Psoas muscle (tissue), 8 donors: ENCODE measurements around the gene LCNL1. TPM values are rescaled to one million over a fixed set of nuclear protein-coding genes. Genes with fewer than 3 reads are reported as not detected.
A peak's percentile ranks its signal among the peaks of the same experiment; 100 is the strongest.

Source experiments
- ATAC-seq, 4 donors: fragments of 200-7000 bp; cut with Tn5 transposase; one replicate each; pipeline ENCODE4 v1.9.1; 2020; ENCODE audit warnings: moderate library complexity in 3 of 4, mild to moderate bottlenecking in 2 of 4
- DNase-seq, 2 donors: peaks; one replicate each; pipeline ENCODE4 v3.0.0-alpha.2; 2020
- H3K27ac ChIP-seq: fragments of 200-600 bp; one replicate; pipeline ENCODE4 v1.8.0; 2022
- H3K27me3 ChIP-seq, 3 donors: fragments of 200-600 bp in 1 of 3; one replicate each; pipeline versions ENCODE4 v1.6.1 to v1.8.0; 2013 to 2022; ENCODE audit warnings: low read length in 2 of 3, mild to moderate bottlenecking in 2 of 3, moderate library complexity in 1 of 3; ENCODE audit not compliant: insufficient read depth in 3 of 3
- H3K36me3 ChIP-seq, 2 donors: fragments of 200-600 bp in 1 of 2; one replicate each; pipeline versions ENCODE4 v1.6.1 to v1.8.0; 2013 to 2022; ENCODE audit warnings: low read depth in 1 of 2, mild to moderate bottlenecking in 1 of 2, moderate library complexity in 1 of 2; ENCODE audit not compliant: insufficient read depth in 1 of 2
- H3K4me1 ChIP-seq: fragments of 200-600 bp; one replicate; pipeline ENCODE4 v1.8.0; 2022
- H3K4me3 ChIP-seq: fragments of 200-600 bp; one replicate; pipeline ENCODE4 v1.8.0; 2022; ENCODE audit warnings: mild to moderate bottlenecking
- H3K9me3 ChIP-seq: fragments of 200-600 bp; one replicate; pipeline ENCODE4 v1.8.0; 2022
- WGBS, 3 donors: extraction: QIAGEN DNeasy Blood & Tissue Kit; methylation state at CpG; one replicate each; pipeline versions ENCODE4 v1.1.6 to v1.1.7; 2013; 5-methylcytosine and 5-hydroxymethylcytosine counted together
- intact Hi-C, 2 donors: fragments of 100-400 bp; cut with DNase I; formaldehyde crosslinking; loops; one replicate each; pipeline versions ENCODE4 v1.11.0 to v1.14.2; 2022
- polyA plus RNA-seq, 3 donors: library from polyadenylated mRNA; stranded (reverse); fragments of 200-250 nt; gene quantifications; one replicate each; pipeline ENCODE4 v1.2.3, GENCODE V29; 2013
- total RNA-seq, 4 donors: library from RNA; stranded (reverse); fragmentation: NEBNext Ultra II Directional in 2 of 4; extraction: Animal tissue kit (Norgen Biotek cat#: 25700) in 2 of 4; gene quantifications; one replicate each; pipeline versions ENCODE4 v1.2.1 to v1.2.4, GENCODE V29; 2021 to 2023
- TF ChIP-seq, protein P1 (sequence below): fragments of 200-600 bp; IDR thresholded peaks from one replicate; pipeline ENCODE4 v1.8.0; 2022; ENCODE audit warnings: antibody characterized with exemption
- donor health status: healthy with polysubstance abuse.
- donor health status: DM: no; HTN: no; CAD: no; lungs with moderate emphysema.
- donor health status: Bipolar disorder and iron deficiency.
- donor health status: healthy.
- donor health status: DM: yes; HTN: yes; CAD: no.
- donor health status: DM: no; HTN: no; CAD: no.
- donor health status: DM: no; HTN: no; CAD: no.
- donor health status: DM: yes; HTN: yes; CAD: no.

The LCNL1 gene
- total and polyA plus RNA-seq, 7 donors: 0.04 to 0.79 (median 0.14) TPM

- ATAC-seq (peak in 3 of 4 donors; percentile 10 to 28 (median 21)), DNase-seq (peak in 1 of 2 donors; percentile 21)
- H3K4me1 ChIP-seq: peaks cover 20% of the 10 kb centered on the region
- no peaks in the 10 kb centered on the region for H3K27me3 ChIP-seq
- no peaks in the 10 kb centered on the region for H3K9me3 ChIP-seq
- intact Hi-C loops: loop anchor here in 1 of 2 donors (5.0 kb wide), 1 partner anchor 158 kb away; the partner anchor contains the start of gene TMEM141
- H3K27ac ChIP-seq: peak overlapping the region; percentile 87
- H3K4me3 ChIP-seq: peak overlapping the region; percentile 85
- TF ChIP-seq, protein P1, sequence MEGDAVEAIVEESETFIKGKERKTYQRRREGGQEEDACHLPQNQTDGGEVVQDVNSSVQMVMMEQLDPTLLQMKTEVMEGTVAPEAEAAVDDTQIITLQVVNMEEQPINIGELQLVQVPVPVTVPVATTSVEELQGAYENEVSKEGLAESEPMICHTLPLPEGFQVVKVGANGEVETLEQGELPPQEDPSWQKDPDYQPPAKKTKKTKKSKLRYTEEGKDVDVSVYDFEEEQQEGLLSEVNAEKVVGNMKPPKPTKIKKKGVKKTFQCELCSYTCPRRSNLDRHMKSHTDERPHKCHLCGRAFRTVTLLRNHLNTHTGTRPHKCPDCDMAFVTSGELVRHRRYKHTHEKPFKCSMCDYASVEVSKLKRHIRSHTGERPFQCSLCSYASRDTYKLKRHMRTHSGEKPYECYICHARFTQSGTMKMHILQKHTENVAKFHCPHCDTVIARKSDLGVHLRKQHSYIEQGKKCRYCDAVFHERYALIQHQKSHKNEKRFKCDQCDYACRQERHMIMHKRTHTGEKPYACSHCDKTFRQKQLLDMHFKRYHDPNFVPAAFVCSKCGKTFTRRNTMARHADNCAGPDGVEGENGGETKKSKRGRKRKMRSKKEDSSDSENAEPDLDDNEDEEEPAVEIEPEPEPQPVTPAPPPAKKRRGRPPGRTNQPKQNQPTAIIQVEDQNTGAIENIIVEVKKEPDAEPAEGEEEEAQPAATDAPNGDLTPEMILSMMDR: no peak
- H3K36me3 ChIP-seq: no peaks in the 10 kb centered on the region
- WGBS, 3 donors: 27 to 34% (median 33%) methylated on average over 8 to 9 of the region's 9 CpGs
These were observed 32.0 kb upstream of the LCNL1 start for GRCh38 chr9:136950656-136951276.

DNA sequence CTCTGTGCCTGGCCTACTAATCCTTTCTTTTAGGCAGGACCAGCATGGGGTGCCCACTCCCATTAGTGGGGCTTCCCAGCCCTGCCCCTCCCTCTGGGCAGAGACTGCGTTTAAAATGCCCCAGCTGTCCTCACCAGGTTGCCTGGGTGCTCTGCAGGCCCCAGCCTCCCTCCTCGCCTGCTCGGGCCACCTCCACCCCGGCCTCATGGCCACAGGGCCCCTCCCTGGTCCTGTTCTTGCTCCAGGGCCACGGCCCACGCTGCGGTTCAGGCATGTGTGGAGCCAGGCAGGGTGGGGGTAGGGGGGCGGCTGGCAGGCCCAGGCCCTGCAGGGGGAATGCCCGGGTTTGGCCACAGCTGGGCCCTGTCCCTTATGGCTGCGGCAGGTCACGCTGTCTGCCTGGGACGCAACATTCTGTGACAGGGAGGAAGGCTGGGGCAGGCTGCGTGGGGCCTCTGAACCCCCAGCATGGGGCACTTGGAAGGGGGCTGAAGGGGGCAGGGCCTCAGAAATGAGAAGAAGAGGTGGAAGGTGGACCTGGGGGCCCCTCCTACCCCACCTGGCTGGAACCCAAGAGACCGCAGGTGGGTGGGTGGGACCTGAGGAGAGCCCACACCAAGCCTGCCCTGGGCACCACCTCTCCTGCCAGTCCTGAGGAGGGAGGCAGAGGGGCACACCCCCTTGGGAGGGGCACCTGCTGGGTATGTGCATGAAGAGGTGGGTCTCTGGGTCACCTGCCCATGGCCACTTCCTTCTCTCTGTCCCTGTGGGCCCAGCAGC is 31.1 kb upstream of the LCNL1 start, which contains the start of gene LCN12:
Gene LCN12, plus strand, starts transcription at position 733 of the 780 bp plus-strand sequence. CDS start 55 bp downstream, outside the sequence.
- 65 to 87% (median 70%) methylated on average over 13 to 14 of the region's 14 CpGs for WGBS, 3 donors
- Histone ChIP-seq H3K36me3 (no peaks in the 10 kb centered on the region), H3K4me1 (peaks cover 20% of the 10 kb centered on the region), H3K4me3 (no peak within 1 kb of the TSS), H3K9me3 (no peaks in the 10 kb centered on the region), H3K27me3 (no peaks in the 10 kb centered on the region), H3K27ac (no peak within 1 kb of the TSS)
- peak in 1 of 2 donors; percentile 13 for DNase-seq
- intact Hi-C loops: loop anchor here in 1 of 2 donors (5.0 kb wide), 1 partner anchor 159 kb away; the partner anchor contains the start of gene TMEM141
- no peak for ATAC-seq
- TF ChIP-seq, protein P1: no peak

DNA sequence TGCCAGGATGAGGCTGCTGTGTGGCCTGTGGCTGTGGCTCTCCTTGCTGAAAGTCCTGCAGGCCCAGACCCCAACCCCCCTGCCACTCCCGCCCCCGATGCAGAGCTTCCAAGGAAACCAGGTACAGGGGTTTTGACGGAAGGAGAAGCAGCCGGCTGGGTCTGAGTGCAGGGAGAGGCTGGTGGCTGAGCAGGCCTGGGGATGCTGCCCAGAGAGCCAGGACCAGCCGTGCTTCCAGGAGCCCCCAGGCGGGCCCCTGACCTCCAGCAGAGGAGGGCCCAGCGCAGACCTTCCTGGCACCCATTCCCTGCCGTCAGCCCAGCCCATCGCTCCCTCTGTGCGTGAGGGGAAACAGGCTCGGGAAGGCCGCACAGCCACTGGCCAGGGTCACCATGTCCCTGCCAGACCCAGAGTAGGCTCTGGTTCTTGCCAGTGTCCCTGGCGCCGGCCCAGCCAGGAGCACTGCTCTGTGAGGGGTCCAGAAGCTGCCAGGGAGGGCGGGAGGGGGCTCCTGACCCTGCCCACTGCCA is 30.4 kb upstream of the LCNL1 start:
- H3K4me3 ChIP-seq: no peak overlapping the region
- ATAC-seq: no peak
- peak in 1 of 2 donors; percentile 13 for DNase-seq
- TF ChIP-seq, protein P1: no peak
- H3K36me3 ChIP-seq: no peaks in the 10 kb centered on the region
- WGBS, 3 donors: 57 to 76% (median 57%) methylated on average over 12 to 15 of the region's 15 CpGs
- no peaks in the 10 kb centered on the region for H3K27me3 ChIP-seq
- no peaks in the 10 kb centered on the region for H3K9me3 ChIP-seq
- intact Hi-C loops: loop anchor here in 1 of 2 donors (5.0 kb wide), 1 partner anchor 160 kb away; the partner anchor contains the start of gene TMEM141
- H3K4me1 ChIP-seq: peaks cover 17% of the 10 kb centered on the region
- no peak overlapping the region for H3K27ac ChIP-seq

GRCh38 chr9:136952876-136953770 is 29.7 kb upstream of the LCNL1 start:
- Histone ChIP-seq H3K27me3 (no peaks in the 10 kb centered on the region), H3K4me3 (no peak overlapping the region), H3K27ac (no peak overlapping the region), H3K9me3 (no peaks in the 10 kb centered on the region), H3K36me3 (no peaks in the 10 kb centered on the region), H3K4me1 (peaks cover 10% of the 10 kb centered on the region)
- ATAC-seq (no peak), DNase-seq (peak in 1 of 2 donors; percentile 4)
- 83 to 93% (median 84%) methylated on average over 36 to 44 of the region's 44 CpGs for WGBS, 3 donors
- TF ChIP-seq, protein P1: no peak
- intact Hi-C loops: loop anchor here in 1 of 2 donors (5.0 kb wide), 1 partner anchor 161 kb away; the partner anchor contains the start of gene TMEM141
